Gastroesophageal sphincter (tissue), 4 donors: ENCODE results near the gene KCTD16. TPM values are rescaled to one million over a fixed set of nuclear protein-coding genes. Genes with fewer than 3 reads are reported as not detected.

Source experiments
- ATAC-seq: fragments of 150-250 bp; one replicate; pipeline ENCODE4 v1.9.1; 2016; ENCODE audit warnings: mild to moderate bottlenecking, moderate library complexity
- H3K27ac ChIP-seq, 4 donors: fragments of 200-600 bp; sonication (generic) in 3 of 4; 1 replicate in 3 of 4; 2 replicates in 1 of 4; pipeline ENCODE4 v1.5.1; 2016 to 2019
- H3K27me3 ChIP-seq: fragments of 200-600 bp; sonication (generic); one replicate; pipeline ENCODE4 v1.5.1; 2019
- H3K36me3 ChIP-seq, 2 donors: fragments of 200-600 bp; sonication (generic); one replicate each; pipeline ENCODE4 v1.5.1; 2019; ENCODE audit warnings: control low read depth in 1 of 2
- H3K4me1 ChIP-seq, 3 donors: fragments of 200-600 bp; sonication (generic); 1 replicate in 2 of 3; 2 replicates in 1 of 3; pipeline ENCODE4 v1.5.1; 2016 to 2019; ENCODE audit warnings: control low read depth in 2 of 3
- H3K4me3 ChIP-seq, 2 donors: fragments of 200-600 bp; sonication (generic); one replicate each; pipeline ENCODE4 v1.5.1; 2019; ENCODE audit warnings: mild to moderate bottlenecking in 1 of 2, moderate library complexity in 1 of 2
- H3K9me3 ChIP-seq, 3 donors: fragments of 200-600 bp; sonication (generic); one replicate each; pipeline ENCODE4 v1.5.1; 2017 to 2019; ENCODE audit warnings: control low read depth in 2 of 3
- CTCF ChIP-seq, 4 experiments: fragments of 200-600 bp in 2 of 4; fragments of 450-650 bp in 2 of 4; sonication (generic) in 1 of 4; IDR thresholded peaks; one replicate each; pipeline ENCODE4 v1.5.1; 2017 to 2019; ENCODE audit warnings: antibody characterized with exemption in 4 of 4, mild to moderate bottlenecking in 2 of 4, moderate library complexity in 2 of 4
- EP300 ChIP-seq: sonication (generic); formaldehyde crosslinking; IDR thresholded peaks from one replicate; pipeline ENCODE4 v1.6.1; 2017; ENCODE audit warnings: antibody characterized with exemption, mild to moderate bottlenecking
- POLR2A ChIP-seq, 2 donors: fragments of 450-650 bp; IDR thresholded peaks; one replicate each; pipeline ENCODE4 v1.6.1; 2017; ENCODE audit warnings: antibody characterized with exemption in 2 of 2, mild to moderate bottlenecking in 2 of 2, moderate library complexity in 1 of 2
- POLR2AphosphoS5 ChIP-seq: sonication (generic); formaldehyde crosslinking; IDR thresholded peaks from one replicate; pipeline ENCODE4 v1.6.1; 2017; ENCODE audit warnings: antibody characterized with exemption
- WGBS, 2 donors: methylation state at CpG; one replicate each; pipeline ENCODE4 v1.1.5; 2018; ENCODE audit warnings: low coverage in 1 of 2; 5-methylcytosine and 5-hydroxymethylcytosine counted together
- total RNA-seq, 4 donors: library from RNA; depleted of rRNA; stranded (reverse); fragments of >200 nt; gene quantifications; one replicate each; pipeline ENCODE4 v1.1.0, GENCODE V29; 2016

Gene KCTD16
- total RNA-seq, 4 donors from 2014 or later, result 0.05 to 0.13 (median 0.12) TPM; not detected in 1

- peaks cover 0 to 3% (median 0%) of the 10 kb centered on the region in 3 donors for H3K9me3 ChIP-seq
- 22 to 30% methylated on average over 4 of the region's 5 CpGs for WGBS, 2 donors
- no peaks in the 10 kb centered on the region for H3K4me1 ChIP-seq
- ATAC-seq, result no peak
- no peak overlapping the region for H3K27ac ChIP-seq
- H3K36me3 ChIP-seq, result no peaks in the 10 kb centered on the region
- TF ChIP-seq EP300, result no peak
- TF ChIP-seq CTCF (IDR thresholded peaks at IDR 0.05), result no peak
- no peak for TF ChIP-seq POLR2A (IDR thresholded peaks at IDR 0.05)
- no peak for TF ChIP-seq POLR2AphosphoS5
- no peaks in the 10 kb centered on the region for H3K27me3 ChIP-seq
- H3K4me3 ChIP-seq, result no peak overlapping the region
Measured at GRCh38 chr5:144504929-144505577, 334.4 kb downstream of the KCTD16 start.

GRCh38 chr5:144510845-144511579 is 340.3 kb downstream of the KCTD16 start:
- no peak overlapping the region for H3K4me3 ChIP-seq
- WGBS, 2 donors, result 8 to 15% methylated on average over 2 to 8 of the region's 10 CpGs
- no peak for TF ChIP-seq CTCF (IDR thresholded peaks at IDR 0.05)
- no peak for TF ChIP-seq POLR2A (IDR thresholded peaks at IDR 0.05)
- no peak for TF ChIP-seq EP300
- no peak for TF ChIP-seq POLR2AphosphoS5
- no peak overlapping the region for H3K27ac ChIP-seq
- ATAC-seq, result no peak
- no peaks in the 10 kb centered on the region for H3K36me3 ChIP-seq
- H3K27me3 ChIP-seq, result no peaks in the 10 kb centered on the region
- no peaks in the 10 kb centered on the region for H3K4me1 ChIP-seq
- peaks cover 0 to 3% (median 0%) of the 10 kb centered on the region in 3 donors for H3K9me3 ChIP-seq

- H3K4me1 ChIP-seq, result no peaks in the 10 kb centered on the region
- no peaks in the 10 kb centered on the region for H3K27me3 ChIP-seq
- H3K27ac ChIP-seq, result no peak overlapping the region
- no peak overlapping the region for H3K4me3 ChIP-seq
- WGBS, 2 donors, result 20 to 32% methylated on average over 4 of the region's 4 CpGs
- peaks cover 0 to 3% (median 0%) of the 10 kb centered on the region in 3 donors for H3K9me3 ChIP-seq
- TF ChIP-seq POLR2A (IDR thresholded peaks at IDR 0.05) (no peak), CTCF (IDR thresholded peaks at IDR 0.05) (no peak)
- ATAC-seq, result no peak
- no peaks in the 10 kb centered on the region for H3K36me3 ChIP-seq
Measured at GRCh38 chr5:144511580-144512072, 341.0 kb downstream of the KCTD16 start.

- Histone ChIP-seq H3K4me3 (no peak overlapping the region), H3K36me3 (no peaks in the 10 kb centered on the region), H3K27ac (no peak overlapping the region), H3K27me3 (no peaks in the 10 kb centered on the region), H3K4me1 (no peaks in the 10 kb centered on the region), H3K9me3 (no peaks in the 10 kb centered on the region)
- no peak for ATAC-seq
- TF ChIP-seq CTCF (IDR thresholded peaks at IDR 0.05) (no peak), POLR2A (IDR thresholded peaks at IDR 0.05) (no peak), POLR2AphosphoS5 (no peak), EP300 (no peak)
- 80% methylated on average over 1 of the region's 1 CpG; no CpG with 5 or more reads in 1 of the 2 donors for WGBS, 2 donors
Measured at GRCh38 chr5:144522698-144523097, 352.0 kb downstream of the KCTD16 start.
